GM19035 (cell line): ENCODE data around the gene DNAH7.

Experiments used
- ATAC-seq: cut with Tn5 transposase; IDR thresholded peaks from one replicate; pipeline ENCODE4 v1.9.1; 2021; ENCODE audit not compliant: unreplicated experiment

The DNAH7 gene

DNA sequence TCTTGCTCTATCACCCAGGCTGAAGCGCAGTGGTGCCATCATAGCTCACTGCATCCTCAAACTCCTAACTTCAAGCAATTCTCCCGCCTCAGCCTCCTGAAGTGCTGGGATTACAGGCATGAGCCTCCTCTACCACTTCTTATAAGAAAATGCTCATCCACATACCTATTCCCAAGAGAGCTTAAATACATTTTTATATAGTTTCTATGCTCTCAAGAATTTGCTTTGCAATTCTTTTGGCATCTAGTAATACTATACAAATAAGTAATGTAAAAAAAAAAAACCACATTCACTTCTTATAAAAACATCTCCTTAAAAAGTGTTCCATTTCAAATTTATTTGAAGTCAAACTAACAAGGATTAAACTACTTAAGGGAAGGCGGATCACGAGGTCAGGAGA lies 197.3 kb downstream of the DNAH7 start:
- ATAC-seq, result no peak

DNA sequence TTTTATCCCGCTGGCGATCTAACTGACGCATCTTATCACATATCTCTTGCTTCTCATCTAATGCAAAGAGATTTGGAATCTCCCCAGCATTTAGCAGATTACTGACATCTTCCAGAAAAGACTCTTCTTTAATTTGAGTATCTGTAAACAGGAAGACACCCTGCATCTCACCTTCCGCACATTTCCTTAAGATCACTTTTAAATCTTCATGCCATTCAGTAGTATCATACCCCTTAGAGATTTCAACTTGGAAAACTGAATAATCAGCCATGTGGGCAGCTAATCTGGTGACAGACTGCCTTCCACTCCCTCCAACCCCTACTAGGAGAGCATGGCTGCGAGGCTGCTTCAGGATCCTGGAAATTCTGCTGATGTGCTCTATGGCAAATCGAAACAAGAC lies 204.3 kb downstream of the DNAH7 start:
- ATAC-seq, result no peak

DNA sequence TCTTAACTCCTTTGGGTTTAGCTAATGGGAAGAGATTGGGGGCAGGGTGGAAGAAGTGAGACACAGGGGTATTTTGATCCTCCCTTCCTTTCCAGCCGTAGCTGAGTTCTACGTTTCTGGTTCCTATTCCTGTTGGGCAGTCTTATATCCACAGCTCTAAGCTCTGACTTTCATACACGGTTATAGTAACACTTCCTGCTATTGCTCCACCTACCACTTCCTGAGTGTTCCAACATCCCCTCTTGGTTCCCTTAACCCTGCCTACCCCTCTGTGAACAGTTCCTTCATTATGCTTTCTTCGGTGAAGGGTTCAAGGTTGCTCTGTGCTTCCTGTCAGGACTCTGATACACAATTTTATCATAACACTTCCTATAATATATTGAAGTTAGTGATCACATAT lies 205.1 kb downstream of the DNAH7 start:
- no peak for ATAC-seq

DNA sequence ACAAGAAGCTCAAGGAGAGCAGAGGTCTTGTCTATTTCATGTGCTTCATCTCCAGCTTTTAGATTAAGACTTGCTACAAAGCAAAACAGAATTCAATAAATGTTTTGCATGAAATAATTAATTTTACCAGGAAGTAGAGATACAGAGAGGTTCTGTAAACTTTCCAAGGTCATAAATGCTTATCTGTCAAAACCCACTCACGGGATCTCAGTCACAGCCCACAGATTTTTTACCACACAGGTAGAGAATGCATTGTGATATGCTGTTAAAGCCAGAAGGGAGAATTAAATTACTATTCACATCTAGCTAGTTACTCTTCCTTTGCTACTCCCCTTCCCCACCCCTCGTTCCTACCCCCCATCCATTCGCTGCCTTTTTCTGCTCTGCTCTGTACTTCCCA lies 205.5 kb downstream of the DNAH7 start:
- ATAC-seq, result no peak

DNA sequence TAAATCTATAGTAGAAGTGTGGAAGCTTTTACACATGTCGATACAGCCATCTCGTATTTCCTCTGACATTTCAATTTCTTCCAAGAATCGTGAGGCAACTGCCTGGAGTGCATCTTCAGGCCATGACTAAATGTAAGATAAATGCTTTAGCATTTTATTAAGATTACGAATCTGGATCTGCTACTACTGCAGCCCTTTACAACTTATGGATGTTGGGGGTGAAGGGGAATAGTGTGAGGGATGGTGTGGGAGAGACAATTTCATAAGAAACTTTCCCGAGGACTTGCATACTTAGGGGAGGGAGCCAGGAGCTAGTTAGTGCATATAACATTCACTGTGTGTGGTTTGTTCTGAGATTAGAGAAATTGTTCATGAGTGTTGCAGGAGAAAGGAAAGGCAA lies 206.8 kb downstream of the DNAH7 start:
- ATAC-seq, result no peak

DNA sequence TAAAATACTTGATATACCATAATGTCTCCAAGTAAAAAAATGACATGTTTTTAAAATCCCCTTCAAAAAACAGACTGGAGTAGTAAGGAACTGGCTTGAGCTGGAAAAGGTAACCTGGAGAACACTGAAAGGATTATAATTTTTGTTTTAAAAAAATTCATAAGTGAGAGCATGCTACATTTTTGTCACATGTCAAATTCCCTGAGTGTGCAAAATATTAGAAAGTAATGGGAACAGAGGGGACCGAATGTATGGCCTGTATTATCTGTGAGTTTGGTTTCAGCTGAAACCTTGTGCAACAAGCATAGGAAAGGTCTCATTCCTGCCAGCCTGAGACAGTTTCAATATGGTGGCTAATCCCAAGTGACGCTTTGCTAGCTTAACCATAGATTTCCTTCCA lies 209.1 kb downstream of the DNAH7 start:
- ATAC-seq, result no peak

DNA sequence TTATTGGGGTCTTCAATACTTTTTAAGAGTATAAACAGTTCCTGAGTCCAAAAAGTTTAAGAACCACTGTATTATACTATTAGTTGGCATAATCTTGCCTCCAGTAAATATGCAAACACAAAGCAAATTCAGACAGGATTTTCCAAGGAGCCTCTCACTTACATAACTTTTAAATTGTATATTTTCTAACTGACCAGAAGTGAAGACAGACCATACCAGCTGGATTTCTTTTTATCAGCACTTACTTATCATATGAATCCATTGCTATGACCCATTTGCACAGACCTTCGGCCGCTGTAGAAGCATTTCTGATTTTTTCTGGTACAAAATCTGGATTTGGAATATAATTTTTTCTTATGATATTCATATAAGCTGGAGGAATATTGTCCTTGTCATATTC lies 211.5 kb downstream of the DNAH7 start:
- no peak for ATAC-seq

DNA sequence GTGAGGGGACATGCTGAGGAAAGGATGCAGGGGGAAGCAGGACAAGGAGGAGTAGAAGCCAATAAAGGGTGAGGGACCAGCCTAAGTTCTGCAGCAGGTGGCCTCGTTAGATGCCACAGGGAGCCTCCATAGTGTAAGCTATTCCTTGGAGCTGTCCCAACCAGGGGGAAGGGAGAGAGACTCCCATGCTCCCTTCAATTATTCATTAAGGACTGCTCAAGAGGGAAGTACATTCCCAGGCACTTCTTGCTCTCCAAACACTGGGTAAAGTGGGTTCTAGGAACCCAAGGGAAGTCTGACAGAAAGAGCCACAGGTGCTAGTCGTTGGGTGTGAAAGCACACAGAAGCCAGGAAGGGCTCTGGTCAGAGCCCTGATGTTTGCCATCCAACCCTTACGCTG lies 217.9 kb downstream of the DNAH7 start:
- no peak for ATAC-seq

DNA sequence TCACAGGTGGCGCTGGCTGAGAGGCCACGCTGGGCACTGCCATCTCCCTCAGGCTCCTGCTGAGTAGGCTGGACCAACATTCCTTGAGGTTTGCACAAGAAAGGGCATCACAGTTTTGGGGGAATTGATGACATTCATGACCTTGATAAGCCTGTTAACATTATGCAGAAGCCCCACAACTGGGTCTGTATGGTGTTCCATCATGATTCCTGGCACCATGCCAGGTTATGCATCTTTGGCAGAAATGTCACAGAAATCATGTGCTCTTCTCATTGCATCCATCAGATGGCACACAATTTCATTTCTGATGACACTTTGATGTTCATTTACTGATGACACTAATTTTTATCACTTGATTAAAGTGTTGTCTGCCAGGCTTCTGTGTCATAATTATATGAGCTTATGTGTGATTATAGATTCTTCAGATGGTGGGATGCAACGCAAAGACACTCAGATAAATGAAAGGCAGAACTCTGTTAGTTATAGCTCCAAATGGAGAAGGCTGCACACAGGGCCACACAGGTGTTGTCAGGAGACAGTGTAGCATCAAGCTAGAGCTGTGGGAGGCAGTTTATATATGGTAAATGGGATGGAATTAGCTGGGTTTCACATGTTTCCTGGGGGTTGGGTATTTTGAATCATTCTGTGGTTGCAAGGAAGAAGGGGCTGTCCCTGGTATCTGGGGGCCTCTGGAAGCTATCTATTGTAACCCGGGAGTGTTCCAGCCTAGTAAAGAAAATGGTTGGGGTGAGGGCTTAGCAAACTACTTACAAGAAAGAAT lies 220.3 kb downstream of the DNAH7 start:
- no peak for ATAC-seq

DNA sequence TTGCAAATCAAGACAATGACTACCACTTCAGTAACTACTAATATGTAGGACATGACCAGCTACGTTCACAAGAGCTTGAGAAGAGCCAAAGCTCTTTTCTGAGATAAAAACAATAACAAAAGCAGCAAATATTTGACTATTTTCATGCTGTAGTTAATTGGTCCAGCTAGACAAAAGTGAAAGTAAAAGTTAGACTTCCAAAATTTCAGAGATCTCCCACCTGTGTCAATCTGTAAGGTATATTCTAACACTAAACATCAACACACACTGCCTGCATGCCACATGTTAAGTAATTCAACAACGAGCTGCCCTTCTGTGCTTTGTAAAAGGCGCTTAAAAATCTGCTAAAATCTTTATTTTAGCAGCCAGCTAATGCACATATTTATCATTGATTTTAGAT lies 225.7 kb downstream of the DNAH7 start:
- ATAC-seq, result no peak

DNA sequence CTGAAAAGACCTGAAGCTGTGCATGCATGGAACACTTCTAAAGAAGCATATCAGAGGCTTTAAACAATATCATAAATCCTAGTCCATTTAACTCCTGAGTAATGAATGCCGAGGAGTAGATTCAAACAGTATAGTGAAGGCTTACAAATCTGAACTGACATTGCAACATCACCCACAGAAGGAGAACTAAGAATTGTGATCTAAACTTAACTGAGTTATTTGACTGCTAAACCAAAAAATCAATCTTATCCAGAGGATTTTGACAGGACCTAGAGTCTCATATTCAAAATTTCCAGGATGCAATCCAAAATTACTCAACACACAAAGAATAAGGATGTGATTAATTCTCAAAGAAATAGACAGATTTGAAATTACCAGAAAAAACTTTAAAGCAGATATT lies 230.6 kb downstream of the DNAH7 start:
- no peak for ATAC-seq

DNA sequence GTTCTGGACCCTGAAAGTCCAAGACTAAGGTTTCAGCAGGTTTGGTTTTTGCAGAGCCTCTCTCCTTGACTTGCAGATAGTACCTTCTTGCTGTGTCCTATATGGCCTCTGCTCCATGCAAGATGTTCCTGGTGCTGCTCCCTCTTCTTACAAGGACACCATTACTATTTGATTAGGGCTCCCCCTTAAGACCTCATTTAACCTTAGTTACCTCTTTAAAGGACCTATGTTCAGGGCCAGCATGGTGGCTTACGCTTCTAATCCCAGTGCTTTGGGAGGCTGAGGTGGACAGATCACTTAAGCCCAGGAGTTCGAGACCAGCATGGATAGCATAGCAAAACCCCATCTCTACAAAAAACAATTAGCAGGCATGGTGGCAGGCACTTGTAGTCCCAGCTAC lies 232.6 kb downstream of the DNAH7 start:
- ATAC-seq, result no peak

DNA sequence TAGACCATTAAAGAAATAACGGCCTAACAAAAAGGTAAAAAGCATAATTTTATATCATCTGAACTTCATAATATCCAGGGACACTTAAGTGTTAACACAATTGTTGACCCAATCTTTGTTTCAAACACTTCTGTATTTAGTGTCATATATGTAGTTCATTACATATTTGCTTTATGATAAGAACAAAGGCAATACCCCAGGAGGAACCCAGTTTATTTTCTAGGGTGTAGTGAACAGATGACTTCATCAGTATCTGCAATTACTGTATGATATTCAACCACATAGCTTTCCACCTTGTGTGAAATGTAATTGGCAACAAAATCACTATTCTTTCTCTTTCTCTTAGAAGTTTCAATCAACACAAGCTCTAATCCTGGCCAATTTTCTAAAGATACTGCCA lies 233.8 kb downstream of the DNAH7 start:
- no peak for ATAC-seq

DNA sequence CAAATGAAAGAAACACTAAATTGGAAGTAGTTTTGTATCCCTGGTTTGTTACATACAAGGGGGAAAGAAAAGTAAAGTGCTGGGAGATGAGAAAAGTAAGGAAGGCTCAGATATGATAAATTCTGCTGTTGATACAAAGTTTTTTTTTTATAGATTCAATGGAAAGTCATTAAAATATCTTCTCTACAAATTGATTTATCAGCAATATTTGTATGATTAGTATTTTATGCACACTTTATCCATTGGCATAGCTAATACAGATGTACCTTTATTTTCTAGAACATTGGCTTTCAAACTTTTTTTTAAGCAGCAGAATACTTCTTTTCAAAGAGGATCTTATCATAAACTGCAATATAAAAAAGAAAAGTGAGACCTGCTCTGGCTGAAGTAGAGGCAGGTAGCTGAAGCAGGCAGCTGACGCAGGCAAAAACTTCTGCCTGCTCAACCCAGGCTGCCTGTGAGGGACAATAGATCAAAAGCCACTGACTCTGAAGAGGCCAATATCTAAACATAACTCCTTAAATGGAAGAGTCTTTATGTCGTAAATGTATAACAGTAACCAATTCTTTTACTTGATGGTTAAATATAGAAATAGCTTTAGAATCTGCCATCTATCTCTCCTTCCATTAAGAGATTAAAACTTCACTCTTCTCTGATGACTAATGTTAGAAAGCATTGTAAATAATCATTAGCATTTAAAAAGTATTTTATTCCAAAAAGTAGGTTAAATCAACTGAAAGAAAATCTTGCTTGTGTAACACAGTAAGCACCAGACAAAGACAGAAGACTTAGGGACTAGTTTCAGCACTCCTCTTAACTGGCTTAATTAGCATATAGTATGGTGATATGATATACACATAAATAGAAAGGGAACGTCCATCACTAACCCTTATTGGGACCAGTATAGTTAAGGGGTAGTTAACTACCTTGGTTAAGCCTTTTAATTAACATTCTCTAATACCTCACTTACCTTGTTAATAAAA lies 237.4 kb downstream of the DNAH7 start:
- no peak for ATAC-seq

DNA sequence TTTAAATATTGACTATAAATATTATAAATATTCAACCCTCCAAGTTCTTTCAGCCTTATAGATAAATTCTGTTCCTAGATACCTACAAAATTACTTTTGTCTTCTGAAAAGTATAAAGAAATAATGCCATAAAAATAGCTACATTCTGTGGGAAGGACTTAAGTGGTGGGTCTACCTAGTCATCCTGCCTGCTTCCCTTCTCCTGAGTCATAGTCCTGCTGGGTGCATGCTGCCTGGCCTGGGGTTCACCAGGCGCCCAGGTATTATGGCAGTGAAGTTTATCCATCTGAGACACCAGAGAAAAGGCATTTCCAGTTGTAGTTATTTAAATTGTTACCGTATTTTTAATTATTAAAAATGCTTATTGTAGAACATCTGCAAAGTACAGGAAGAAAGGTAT lies 244.2 kb downstream of the DNAH7 start:
- ATAC-seq, result no peak

DNA sequence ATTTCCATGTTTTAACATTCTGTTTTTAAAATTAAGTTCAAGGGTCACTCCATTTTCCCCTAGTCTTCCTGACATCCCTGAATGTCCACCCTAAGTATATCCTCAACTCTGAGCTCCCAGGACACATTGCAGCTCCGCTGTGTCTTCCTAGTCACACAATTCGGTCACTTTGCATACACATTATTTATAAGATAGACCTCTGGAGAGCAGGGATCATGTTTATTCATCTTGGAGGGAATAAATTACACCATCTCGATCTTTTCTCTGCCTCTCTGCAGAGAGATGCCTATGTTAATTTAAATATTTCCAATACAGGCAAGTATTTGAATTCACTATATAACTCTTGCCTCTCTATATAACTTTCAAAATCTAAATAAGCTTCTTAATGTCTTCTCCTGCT lies 245.4 kb downstream of the DNAH7 start:
- no peak for ATAC-seq

DNA sequence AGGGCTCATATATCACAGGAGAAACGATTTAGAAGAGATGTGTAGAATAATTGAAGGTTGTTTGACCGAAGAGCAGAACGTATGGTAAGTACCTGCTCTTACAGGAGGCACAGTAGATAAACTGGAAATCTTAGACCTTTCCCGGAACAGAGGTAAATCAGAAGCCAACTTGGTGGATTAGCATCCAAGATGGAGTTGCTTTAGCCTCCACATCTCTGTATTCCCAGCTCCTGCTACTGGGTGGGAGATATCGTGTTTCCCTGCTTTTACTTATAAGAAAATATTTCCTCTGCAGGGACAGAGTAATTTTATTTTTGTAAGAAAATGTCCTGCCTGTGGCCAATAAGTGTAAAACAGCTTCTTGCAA lies 247.1 kb downstream of the DNAH7 start:
- ATAC-seq, result no peak

DNA sequence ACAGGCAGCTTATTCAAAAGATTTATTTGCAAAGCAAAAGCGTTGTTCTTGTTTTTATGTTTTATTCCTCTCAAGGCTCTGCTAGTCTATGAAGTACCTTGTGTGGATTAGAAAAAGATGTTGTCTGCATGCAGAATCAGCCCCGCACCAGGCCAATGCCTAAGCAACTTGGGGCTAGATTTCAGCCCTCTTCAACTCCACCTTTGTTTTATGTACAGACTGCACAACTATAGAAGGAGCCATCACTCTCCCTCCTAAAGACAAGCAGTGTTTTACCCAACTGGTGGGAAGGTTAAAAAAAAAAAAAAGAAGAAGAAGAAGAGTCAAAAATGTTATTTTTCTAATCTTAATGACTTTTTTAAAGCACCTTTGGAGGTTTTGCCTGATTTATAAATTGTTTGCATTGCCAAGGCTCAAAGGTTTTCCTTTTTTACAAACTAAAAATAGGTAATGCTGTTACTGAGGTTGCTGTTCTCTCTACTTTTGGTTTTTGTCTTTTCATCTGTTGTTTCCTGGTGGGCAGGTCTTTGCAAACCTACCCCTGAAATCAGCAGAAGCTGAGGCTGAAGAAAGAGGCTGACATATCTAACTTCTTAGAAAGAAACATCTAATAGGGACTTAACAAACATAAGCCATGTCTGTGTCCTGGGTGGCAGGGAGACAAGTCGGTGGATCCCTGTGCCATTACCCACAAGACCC lies 247.6 kb downstream of the DNAH7 start:
- no peak for ATAC-seq

DNA sequence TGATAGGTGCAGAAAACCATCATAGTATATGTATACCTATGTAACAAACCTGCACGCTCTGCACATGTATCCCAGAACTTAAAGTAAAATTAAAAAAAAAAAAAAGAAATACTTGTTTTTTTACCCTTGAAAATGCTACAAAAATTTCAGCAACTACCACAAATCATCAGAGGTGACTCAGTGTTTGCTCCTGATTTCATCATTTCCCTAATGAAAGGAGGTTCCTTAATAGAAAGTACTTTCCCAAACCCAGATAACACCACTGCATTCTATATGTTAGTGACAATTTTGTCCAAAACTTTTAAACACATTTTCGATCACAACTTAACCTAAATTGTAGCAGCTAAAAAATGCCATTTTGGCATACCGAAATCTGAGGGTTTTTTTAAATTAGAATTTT lies 248.3 kb downstream of the DNAH7 start:
- no peak for ATAC-seq

DNA sequence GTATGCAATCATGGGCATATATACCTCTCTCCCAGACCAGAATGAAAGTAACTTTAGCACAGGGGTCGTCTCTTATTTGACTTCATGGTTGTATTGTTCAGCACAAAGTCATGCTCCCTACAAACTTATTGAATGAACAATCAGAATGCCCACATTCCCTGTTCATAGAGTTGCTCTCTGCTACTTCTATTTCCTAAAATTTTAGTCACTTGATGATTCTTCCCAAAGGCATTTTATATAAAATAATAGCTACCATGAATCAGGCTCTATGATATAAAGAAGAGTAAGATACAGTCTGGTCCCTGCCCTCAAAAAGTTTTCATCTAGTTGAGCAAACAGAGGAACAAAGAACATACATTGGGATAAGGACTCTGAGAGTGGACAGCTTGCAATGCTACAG lies 249.4 kb downstream of the DNAH7 start:
- ATAC-seq, result no peak

DNA sequence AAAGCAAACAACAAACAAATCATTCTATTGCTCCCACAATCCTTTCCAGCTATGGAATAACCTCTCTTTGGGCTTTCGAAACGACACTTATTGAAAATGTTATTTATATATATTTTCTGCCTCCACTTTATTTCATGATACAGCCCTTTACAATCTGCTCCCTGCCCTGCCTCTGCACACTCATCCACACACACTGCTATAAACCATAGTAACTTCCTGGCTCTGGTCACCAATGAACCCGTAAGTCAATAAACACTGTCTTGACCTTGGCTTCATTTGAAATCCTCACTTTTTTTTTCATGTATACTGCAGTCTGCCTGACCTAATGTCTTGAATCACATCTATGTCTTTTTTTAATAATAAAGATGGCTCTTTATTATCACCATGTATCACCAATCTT lies 250.1 kb downstream of the DNAH7 start:
- no peak for ATAC-seq

DNA sequence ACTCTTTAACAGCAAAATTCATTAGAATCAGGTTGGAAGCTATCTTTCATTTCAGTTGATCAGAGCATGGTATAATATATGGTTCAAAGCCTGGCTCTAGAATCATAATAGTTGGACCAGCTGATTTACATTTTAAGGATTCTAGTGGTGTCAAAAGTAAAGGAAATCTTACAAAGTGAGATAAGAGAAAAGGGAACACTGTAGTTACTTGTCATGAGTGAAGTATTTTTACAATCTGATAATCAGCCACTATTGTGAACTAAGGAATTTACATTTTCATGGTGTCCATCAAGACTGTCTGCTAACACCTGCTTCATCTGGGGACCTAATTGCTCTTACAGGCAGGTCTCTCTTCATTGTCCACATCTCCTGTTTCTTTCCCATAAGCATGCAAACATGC lies 250.5 kb downstream of the DNAH7 start:
- ATAC-seq, result no peak
